IPS-18a (cell line): ENCODE measurements around the gene PPP1R12B.
"Not testable (repeated sequence)": the region's sequence is repeated elsewhere in the genome, so short reads cannot be mapped to it uniquely, and the experiment has no call there.

Experiments
- H3K27ac ChIP-seq: one replicate; pipeline ENCODE4 v1.5.1; 2013; ENCODE audit warnings: low read length
- H3K27me3 ChIP-seq: one replicate; pipeline ENCODE4 v1.6.1; 2013; ENCODE audit warnings: mild to moderate bottlenecking, low read length; ENCODE audit not compliant: control insufficient read depth, insufficient read depth
- H3K36me3 ChIP-seq: one replicate; pipeline ENCODE4 v1.6.1; 2013; ENCODE audit warnings: low read depth, low read length; ENCODE audit not compliant: control insufficient read depth
- H3K4me1 ChIP-seq: one replicate; pipeline ENCODE4 v1.6.1; 2013; ENCODE audit warnings: low read depth, low read length; ENCODE audit not compliant: control insufficient read depth
- H3K4me3 ChIP-seq: one replicate; pipeline ENCODE4 v1.5.1; 2013; ENCODE audit warnings: low read length
- H3K9ac ChIP-seq: one replicate; pipeline ENCODE4 v1.6.1; 2013; ENCODE audit warnings: mild to moderate bottlenecking, low read length, moderate library complexity
- H3K9me3 ChIP-seq: one replicate; pipeline ENCODE4 v1.6.1; 2013; ENCODE audit warnings: low read depth, low read length; ENCODE audit not compliant: control insufficient read depth

PPP1R12B gene

GRCh38 chr1:202462342-202463076 is 114.0 kb downstream of the PPP1R12B start:
- Histone ChIP-seq H3K9ac (no peak overlapping the region), H3K27ac (no peak overlapping the region), H3K4me3 (no peak overlapping the region), H3K4me1 (no peaks in the 10 kb centered on the region), H3K36me3 (no peaks in the 10 kb centered on the region), H3K9me3 (no peaks in the 10 kb centered on the region), H3K27me3 (no peaks in the 10 kb centered on the region)

- not testable (repeated sequence) for H3K4me1 ChIP-seq, H3K4me3 ChIP-seq, H3K9me3 ChIP-seq, H3K36me3 ChIP-seq, H3K9ac ChIP-seq, H3K27ac ChIP-seq, H3K27me3 ChIP-seq
Measured at GRCh38 chr1:202464153-202464742, 115.7 kb downstream of the PPP1R12B start.

- H3K27ac ChIP-seq, H3K9ac ChIP-seq, H3K27me3 ChIP-seq, H3K9me3 ChIP-seq, H3K4me3 ChIP-seq, H3K4me1 ChIP-seq, H3K36me3 ChIP-seq: not testable (repeated sequence)
Measured at GRCh38 chr1:202465644-202466270, 117.3 kb downstream of the PPP1R12B start.

- not testable (repeated sequence) for H3K9me3 ChIP-seq, H3K4me1 ChIP-seq, H3K4me3 ChIP-seq, H3K36me3 ChIP-seq, H3K27ac ChIP-seq, H3K9ac ChIP-seq, H3K27me3 ChIP-seq
Measured at GRCh38 chr1:202466339-202466738, 117.8 kb downstream of the PPP1R12B start.

- H3K27ac ChIP-seq, H3K27me3 ChIP-seq, H3K9ac ChIP-seq, H3K4me1 ChIP-seq, H3K36me3 ChIP-seq, H3K4me3 ChIP-seq, H3K9me3 ChIP-seq: not testable (repeated sequence)
Measured at GRCh38 chr1:202467381-202467780, 118.9 kb downstream of the PPP1R12B start.

- not testable (repeated sequence) for H3K27ac ChIP-seq, H3K4me3 ChIP-seq, H3K27me3 ChIP-seq, H3K36me3 ChIP-seq, H3K4me1 ChIP-seq, H3K9ac ChIP-seq, H3K9me3 ChIP-seq
Measured at GRCh38 chr1:202468695-202469094, 120.2 kb downstream of the PPP1R12B start.

GRCh38 chr1:202469123-202469522 is 120.6 kb downstream of the PPP1R12B start:
- not testable (repeated sequence) for H3K36me3 ChIP-seq, H3K9ac ChIP-seq, H3K4me3 ChIP-seq, H3K9me3 ChIP-seq, H3K27ac ChIP-seq, H3K4me1 ChIP-seq, H3K27me3 ChIP-seq

- Histone ChIP-seq H3K9me3 (no peaks in the 10 kb centered on the region), H3K4me3 (no peak overlapping the region), H3K27ac (no peak overlapping the region), H3K27me3 (no peaks in the 10 kb centered on the region), H3K4me1 (no peaks in the 10 kb centered on the region), H3K36me3 (no peaks in the 10 kb centered on the region), H3K9ac (no peak overlapping the region)
Measured at GRCh38 chr1:202471246-202471645, 122.7 kb downstream of the PPP1R12B start.

GRCh38 chr1:202472347-202473124 is 124.0 kb downstream of the PPP1R12B start:
- H3K9ac ChIP-seq: not testable (repeated sequence)

GRCh38 chr1:202473266-202474045 is 125.0 kb downstream of the PPP1R12B start:
- not testable (repeated sequence) for H3K9me3 ChIP-seq, H3K27me3 ChIP-seq, H3K9ac ChIP-seq

More at GRCh38 chr1:202472347-202473124, 124.0 kb downstream of the PPP1R12B start:
- H3K36me3 ChIP-seq, H3K4me1 ChIP-seq, H3K4me3 ChIP-seq, H3K27me3 ChIP-seq, H3K9me3 ChIP-seq, H3K27ac ChIP-seq: not testable (repeated sequence)

GRCh38 chr1:202479661-202480060 is 131.2 kb downstream of the PPP1R12B start:
- not testable (repeated sequence) for H3K4me1 ChIP-seq, H3K9me3 ChIP-seq, H3K9ac ChIP-seq, H3K36me3 ChIP-seq, H3K27me3 ChIP-seq, H3K27ac ChIP-seq, H3K4me3 ChIP-seq

More at GRCh38 chr1:202473266-202474045, 125.0 kb downstream of the PPP1R12B start:
- H3K4me1 ChIP-seq, H3K4me3 ChIP-seq, H3K27ac ChIP-seq, H3K36me3 ChIP-seq: not testable (repeated sequence)
